ENCODE measurements around the gene C4BPA.

GRCh38 chr1:207115269-207115668 lies 11.2 kb downstream of the C4BPA start:
- no peak for TF ChIP-seq POLR2AphosphoS5 (IDR thresholded peaks at IDR 0.05; ENCODE audit: low read depth, low read length)
- no peak for TF ChIP-seq REST (IDR thresholded peaks at IDR 0.05; ENCODE audit: insufficient read depth in 1 of 2, low read depth in 2 of 2, low read length in 2 of 2)

Data from PFSK-1 (cell line).